Activated naive CD8-positive, alpha-beta T cell treated with anti-CD3 and anti-CD28 coated beads, Interleukin-2, amount 10 ng/mL, durations not matched to agents 7 days and 5 days (primary cell): ENCODE results near the gene CNKSR2. TPM values are rescaled to one million over a fixed set of nuclear protein-coding genes. Genes with fewer than 3 reads are reported as not detected.

ENCODE experiments used
- ATAC-seq: fragments of 150-1000 bp; cut with Tn5 transposase; one replicate; pipeline ENCODE4 v1.10.0; 2021; ENCODE audit warnings: low read depth, moderate library complexity
- POLR2A ChIA-PET: fragments of 350-600 bp; sonication (Branson Sonifier 250); formaldehyde crosslinking; loops from one replicate; lab custom pipeline; 2021; ENCODE audit warnings: antibody characterized with exemption; lab: Charles Lee
- DNase-seq: peaks from one replicate; pipeline ENCODE4 v3.0.0; 2021
- H3K27ac Mint-ChIP-seq: one replicate; pipeline ENCODE4 v1.8.0; 2022; ENCODE audit warnings: mild to moderate bottlenecking, mixed read lengths
- H3K27me3 Mint-ChIP-seq: one replicate; pipeline ENCODE4 v1.8.0; 2022; ENCODE audit warnings: mild to moderate bottlenecking, moderate library complexity, mixed read lengths
- H3K36me3 Mint-ChIP-seq: one replicate; pipeline ENCODE4 v1.8.0; 2021; ENCODE audit warnings: mild to moderate bottlenecking, mixed read lengths
- H3K4me1 Mint-ChIP-seq: one replicate; pipeline ENCODE4 v1.8.0; 2021; ENCODE audit warnings: mixed read lengths
- H3K4me3 Mint-ChIP-seq: one replicate; pipeline ENCODE4 v1.8.0; 2022; ENCODE audit warnings: mild to moderate bottlenecking, moderate library complexity, mixed read lengths
- H3K9me3 Mint-ChIP-seq: one replicate; pipeline ENCODE4 v1.8.0; 2021; ENCODE audit warnings: mixed read lengths
- total RNA-seq, 2 experiments: library from RNA; stranded (reverse); gene quantifications; one replicate each; pipeline ENCODE4 v1.2.3, GENCODE V29; 2021

The CNKSR2 gene
- total RNA-seq, 2 experiments from 2014 or later = 9.0 to 9.2 TPM

- no peak overlapping the region for H3K4me3 Mint-ChIP-seq
- ATAC-seq = no peak
These were observed 200.6 kb downstream of the CNKSR2 start for GRCh38 chrX:21574793-21575192.

GRCh38 chrX:21581479-21581878, 207.3 kb downstream of the CNKSR2 start:
- DNase-seq (no peak), ATAC-seq (no peak)
- POLR2A ChIA-PET = no interaction called here
- no peaks in the 10 kb centered on the region for H3K27me3 Mint-ChIP-seq
- H3K27ac Mint-ChIP-seq = no peak overlapping the region
- peaks cover 12% of the 10 kb centered on the region for H3K36me3 Mint-ChIP-seq
- no peak overlapping the region for H3K4me3 Mint-ChIP-seq
- no peaks in the 10 kb centered on the region for H3K9me3 Mint-ChIP-seq
- H3K4me1 Mint-ChIP-seq = no peaks in the 10 kb centered on the region

More at GRCh38 chrX:21574793-21575192, 200.6 kb downstream of the CNKSR2 start:
- no peak overlapping the region for H3K27ac Mint-ChIP-seq
- no peaks in the 10 kb centered on the region for H3K27me3 Mint-ChIP-seq
- POLR2A ChIA-PET = no interaction called here
- no peaks in the 10 kb centered on the region for H3K4me1 Mint-ChIP-seq
- H3K9me3 Mint-ChIP-seq = peaks cover 2% of the 10 kb centered on the region
- H3K36me3 Mint-ChIP-seq = peaks cover 17% of the 10 kb centered on the region
- DNase-seq = no peak

- H3K4me3 Mint-ChIP-seq = no peak overlapping the region
- POLR2A ChIA-PET = no interaction called here
- DNase-seq = no peak
- H3K9me3 Mint-ChIP-seq = peaks cover 7% of the 10 kb centered on the region
- H3K36me3 Mint-ChIP-seq = peaks cover 16% of the 10 kb centered on the region
- no peak overlapping the region for H3K27ac Mint-ChIP-seq
- H3K27me3 Mint-ChIP-seq = no peaks in the 10 kb centered on the region
- peaks cover 2% of the 10 kb centered on the region for H3K4me1 Mint-ChIP-seq
- no peak for ATAC-seq
These were observed 211.8 kb downstream of the CNKSR2 start for GRCh38 chrX:21586001-21586400.

- POLR2A ChIA-PET = no interaction called here
- no peaks in the 10 kb centered on the region for H3K27me3 Mint-ChIP-seq
- peaks cover 2% of the 10 kb centered on the region for H3K4me1 Mint-ChIP-seq
- H3K36me3 Mint-ChIP-seq = peaks cover 11% of the 10 kb centered on the region
- no peak for DNase-seq
- H3K27ac Mint-ChIP-seq = no peak overlapping the region
- no peak overlapping the region for H3K4me3 Mint-ChIP-seq
- ATAC-seq = no peak
- H3K9me3 Mint-ChIP-seq = peaks cover 7% of the 10 kb centered on the region
These were observed 216.0 kb downstream of the CNKSR2 start for GRCh38 chrX:21590012-21590776.

- H3K4me3 Mint-ChIP-seq = no peak overlapping the region
- H3K9me3 Mint-ChIP-seq = no peaks in the 10 kb centered on the region
- no peaks in the 10 kb centered on the region for H3K27me3 Mint-ChIP-seq
- POLR2A ChIA-PET = no interaction called here
- H3K36me3 Mint-ChIP-seq = peaks cover 7% of the 10 kb centered on the region
- H3K27ac Mint-ChIP-seq = no peak overlapping the region
- H3K4me1 Mint-ChIP-seq = no peaks in the 10 kb centered on the region
- ATAC-seq (no peak), DNase-seq (no peak)
These were observed 231.8 kb downstream of the CNKSR2 start for GRCh38 chrX:21606002-21606401.

GRCh38 chrX:21610168-21610567, 235.9 kb downstream of the CNKSR2 start:
- Mint-ChIP-seq H3K27me3 (no peaks in the 10 kb centered on the region), H3K36me3 (peaks cover 5% of the 10 kb centered on the region), H3K9me3 (no peaks in the 10 kb centered on the region), H3K4me1 (no peaks in the 10 kb centered on the region), H3K27ac (no peak overlapping the region), H3K4me3 (no peak overlapping the region)
- DNase-seq (no peak), ATAC-seq (no peak)
- POLR2A ChIA-PET = no interaction called here

GRCh38 chrX:21612154-21612553, 237.9 kb downstream of the CNKSR2 start:
- H3K4me1 Mint-ChIP-seq = no peaks in the 10 kb centered on the region
- no peak overlapping the region for H3K4me3 Mint-ChIP-seq
- no peak overlapping the region for H3K27ac Mint-ChIP-seq
- ATAC-seq (no peak), DNase-seq (no peak)
- no peaks in the 10 kb centered on the region for H3K27me3 Mint-ChIP-seq
- POLR2A ChIA-PET = no interaction called here
- H3K9me3 Mint-ChIP-seq = no peaks in the 10 kb centered on the region
- H3K36me3 Mint-ChIP-seq = peaks cover 2% of the 10 kb centered on the region

GRCh38 chrX:21616386-21616785, 242.2 kb downstream of the CNKSR2 start:
- POLR2A ChIA-PET = no interaction called here
- no peaks in the 10 kb centered on the region for H3K27me3 Mint-ChIP-seq
- no peak overlapping the region for H3K27ac Mint-ChIP-seq
- DNase-seq (no peak), ATAC-seq (no peak)
- H3K4me3 Mint-ChIP-seq = no peak overlapping the region
- H3K4me1 Mint-ChIP-seq = no peaks in the 10 kb centered on the region
- no peaks in the 10 kb centered on the region for H3K36me3 Mint-ChIP-seq
- no peaks in the 10 kb centered on the region for H3K9me3 Mint-ChIP-seq

- H3K4me3 Mint-ChIP-seq = no peak overlapping the region
- H3K36me3 Mint-ChIP-seq = no peaks in the 10 kb centered on the region
- DNase-seq (no peak), ATAC-seq (no peak)
- no peak overlapping the region for H3K27ac Mint-ChIP-seq
- H3K9me3 Mint-ChIP-seq = no peaks in the 10 kb centered on the region
- POLR2A ChIA-PET = no interaction called here
- H3K4me1 Mint-ChIP-seq = no peaks in the 10 kb centered on the region
- H3K27me3 Mint-ChIP-seq = no peaks in the 10 kb centered on the region
These were observed 246.0 kb downstream of the CNKSR2 start for GRCh38 chrX:21620234-21620633.

GRCh38 chrX:21623778-21624501, 249.7 kb downstream of the CNKSR2 start:
- Mint-ChIP-seq H3K36me3 (peaks cover 7% of the 10 kb centered on the region), H3K27ac (no peak overlapping the region), H3K9me3 (no peaks in the 10 kb centered on the region), H3K27me3 (no peaks in the 10 kb centered on the region), H3K4me3 (no peak overlapping the region), H3K4me1 (no peaks in the 10 kb centered on the region)
- DNase-seq (no peak), ATAC-seq (no peak)
- POLR2A ChIA-PET = no interaction called here

GRCh38 chrX:21632027-21632426, 257.8 kb downstream of the CNKSR2 start:
- peaks cover 4% of the 10 kb centered on the region for H3K36me3 Mint-ChIP-seq
- DNase-seq (no peak), ATAC-seq (no peak)
- no peaks in the 10 kb centered on the region for H3K27me3 Mint-ChIP-seq
- no peaks in the 10 kb centered on the region for H3K9me3 Mint-ChIP-seq
- H3K4me1 Mint-ChIP-seq = no peaks in the 10 kb centered on the region
- POLR2A ChIA-PET = no interaction called here
- H3K27ac Mint-ChIP-seq = no peak overlapping the region
- H3K4me3 Mint-ChIP-seq = no peak overlapping the region

- POLR2A ChIA-PET = no interaction called here
- no peaks in the 10 kb centered on the region for H3K27me3 Mint-ChIP-seq
- no peaks in the 10 kb centered on the region for H3K4me1 Mint-ChIP-seq
- H3K9me3 Mint-ChIP-seq = no peaks in the 10 kb centered on the region
- H3K27ac Mint-ChIP-seq = no peak overlapping the region
- H3K36me3 Mint-ChIP-seq = no peaks in the 10 kb centered on the region
- no peak overlapping the region for H3K4me3 Mint-ChIP-seq
- ATAC-seq (no peak), DNase-seq (no peak)
These were observed 264.1 kb downstream of the CNKSR2 start for GRCh38 chrX:21638311-21638710.

- DNase-seq (no peak), ATAC-seq (no peak)
- Mint-ChIP-seq H3K4me3 (no peak overlapping the region), H3K27me3 (no peaks in the 10 kb centered on the region), H3K36me3 (no peaks in the 10 kb centered on the region), H3K27ac (no peak overlapping the region), H3K4me1 (no peaks in the 10 kb centered on the region), H3K9me3 (no peaks in the 10 kb centered on the region)
- POLR2A ChIA-PET = no interaction called here
These were observed 265.6 kb downstream of the CNKSR2 start for GRCh38 chrX:21639775-21640174.

GRCh38 chrX:21645431-21645830, 271.2 kb downstream of the CNKSR2 start:
- no peaks in the 10 kb centered on the region for H3K9me3 Mint-ChIP-seq
- no peak overlapping the region for H3K4me3 Mint-ChIP-seq
- H3K36me3 Mint-ChIP-seq = peaks cover 5% of the 10 kb centered on the region
- DNase-seq (no peak), ATAC-seq (no peak)
- H3K27ac Mint-ChIP-seq = no peak overlapping the region
- no peaks in the 10 kb centered on the region for H3K27me3 Mint-ChIP-seq
- POLR2A ChIA-PET = no interaction called here
- H3K4me1 Mint-ChIP-seq = no peaks in the 10 kb centered on the region
